GM21528 (cell line): ENCODE data around the gene VPS37B.
"Not testable (repeated sequence)": the region's sequence is repeated elsewhere in the genome, so short reads cannot be mapped to it uniquely, and the experiment has no call there.

Experiments used
- ATAC-seq: cut with Tn5 transposase; IDR thresholded peaks from one replicate; pipeline ENCODE4 v1.9.1; 2021; ENCODE audit warnings: mild to moderate bottlenecking, moderate library complexity; ENCODE audit not compliant: unreplicated experiment, low FRiP score

The VPS37B gene

DNA sequence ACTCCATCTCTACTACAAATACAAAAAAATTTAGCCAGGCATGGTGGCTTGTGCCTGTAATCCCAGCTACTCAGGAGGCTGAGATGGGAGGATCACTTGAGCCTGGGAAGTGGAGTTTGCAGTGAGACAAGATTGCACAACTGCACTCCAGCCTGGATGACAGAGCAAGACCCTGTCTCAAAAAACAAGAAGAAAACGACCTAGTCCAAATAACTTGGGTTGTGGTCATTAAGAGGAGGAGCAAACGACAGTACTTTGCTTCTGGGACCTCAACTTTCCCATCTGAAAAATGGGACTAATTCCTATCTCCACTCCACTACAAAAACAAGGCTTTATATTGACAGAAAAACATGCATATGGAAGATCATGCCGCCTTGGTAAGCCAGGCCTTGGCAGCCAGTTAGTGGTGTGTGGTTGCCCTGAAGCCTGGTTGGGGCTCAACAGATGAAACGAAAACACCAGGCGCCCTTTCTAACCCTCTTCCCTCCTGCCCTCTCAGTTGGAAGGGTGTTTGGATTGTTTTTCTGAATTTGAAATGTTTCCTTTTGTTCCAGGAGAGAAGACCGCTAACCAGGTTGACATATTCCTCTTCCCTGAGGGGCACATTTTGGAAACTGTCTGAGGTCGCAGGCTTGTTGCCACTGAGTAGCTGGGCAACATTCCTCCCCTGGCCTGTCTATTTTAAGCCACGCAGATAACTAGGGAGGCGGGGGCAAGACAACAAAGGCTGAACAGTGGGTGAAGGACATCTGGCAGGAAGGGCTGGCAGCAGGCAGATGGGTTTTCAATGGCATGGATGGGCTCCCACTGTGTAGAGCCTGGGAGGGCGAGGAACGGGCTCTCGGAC lies 13.7 kb upstream of the VPS37B start:
- no peak for ATAC-seq

DNA sequence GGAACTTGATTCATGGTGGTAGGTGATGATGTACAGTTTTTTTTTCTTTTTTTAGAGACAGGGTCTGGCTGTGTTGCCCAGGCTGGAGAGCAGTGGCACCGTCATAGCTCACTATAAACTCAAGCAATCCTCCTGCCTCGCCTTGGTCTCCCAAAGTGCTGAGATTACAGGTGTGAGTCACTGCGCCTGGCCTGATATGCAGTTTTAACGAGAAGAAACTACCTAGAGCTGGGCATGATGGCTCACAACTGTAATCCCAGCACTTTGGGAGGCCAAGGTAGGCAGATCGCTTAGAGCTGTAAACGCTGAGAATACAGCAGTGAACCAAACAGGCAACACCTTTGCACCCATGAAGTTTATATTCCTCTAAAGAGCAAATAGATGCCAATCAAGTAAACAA lies 13.0 kb upstream of the VPS37B start:
- ATAC-seq = no peak

DNA sequence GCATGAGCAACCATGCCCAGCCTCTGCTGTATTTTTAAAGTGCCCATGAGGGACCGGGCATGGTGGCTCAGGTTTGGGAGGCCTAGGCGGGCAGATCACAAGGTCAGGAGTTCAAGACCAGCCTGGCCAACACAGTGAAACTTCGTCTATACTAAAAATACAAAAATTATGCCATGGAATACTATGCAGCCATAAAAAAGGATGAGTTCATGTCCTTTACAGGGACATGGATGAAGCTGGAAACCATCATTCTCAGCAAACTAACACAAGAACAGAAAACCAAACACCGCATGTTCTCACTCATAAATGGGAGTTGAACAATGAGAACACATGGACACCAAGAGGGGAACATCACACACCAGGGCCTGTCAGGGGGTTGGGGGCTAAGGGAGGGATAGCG lies 9.3 kb upstream of the VPS37B start:
- ATAC-seq = not testable (repeated sequence)

DNA sequence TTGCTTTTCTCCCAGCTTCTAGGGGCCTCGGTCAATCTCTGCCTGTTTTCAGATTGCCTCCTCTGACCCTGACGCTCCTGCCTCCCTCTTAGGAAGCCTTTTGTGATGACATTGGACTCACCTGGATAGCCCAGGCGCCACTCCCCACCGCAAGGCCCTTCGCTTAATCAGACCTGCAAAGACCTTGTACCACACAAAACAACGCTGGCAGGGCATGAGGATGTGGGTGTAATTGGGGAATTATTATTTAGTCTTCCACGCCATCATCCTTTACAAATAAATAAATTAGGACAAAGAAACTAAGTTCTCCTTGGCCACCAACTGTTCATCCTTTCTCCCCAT lies 7.7 kb upstream of the VPS37B start:
- ATAC-seq = no peak

DNA sequence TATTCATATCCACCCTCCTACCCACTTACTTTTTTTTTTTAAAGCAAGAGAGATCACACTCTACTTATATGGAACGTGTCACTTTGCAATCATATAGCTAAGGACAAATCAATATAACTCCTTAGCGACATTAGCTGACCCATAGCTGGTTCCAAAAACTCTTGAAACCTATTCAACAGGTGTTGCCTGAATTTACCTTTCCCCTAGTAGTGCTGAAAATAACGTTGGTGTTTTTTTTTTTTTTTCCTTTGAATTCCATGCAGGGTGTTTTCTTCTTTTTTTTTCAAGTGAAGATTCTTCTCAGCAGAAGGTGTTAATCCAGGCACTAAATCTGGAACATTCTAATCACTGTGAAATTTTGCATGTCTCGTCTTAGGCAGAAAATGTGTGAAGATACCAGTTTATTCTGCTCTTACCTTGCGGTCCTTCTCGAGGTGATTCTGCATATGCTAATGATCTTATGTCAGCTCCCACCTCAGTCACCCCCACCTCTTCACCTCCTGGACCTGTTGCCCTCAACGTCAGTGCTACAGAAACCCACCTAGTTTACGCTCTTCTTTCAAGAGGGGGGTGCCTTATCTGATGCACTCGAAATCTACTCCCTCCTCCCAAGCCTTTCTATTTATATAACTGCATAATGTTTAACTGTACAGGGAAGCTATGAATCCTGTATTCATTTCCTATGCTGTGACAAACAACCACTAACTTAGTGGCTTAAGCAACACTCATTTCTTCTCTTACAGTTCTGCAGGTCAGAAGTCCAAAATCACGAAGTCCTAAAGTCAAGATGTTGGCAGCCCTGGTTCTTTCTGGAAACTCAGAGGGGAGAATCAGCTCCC lies 7.1 kb upstream of the VPS37B start:
- ATAC-seq = no peak

DNA sequence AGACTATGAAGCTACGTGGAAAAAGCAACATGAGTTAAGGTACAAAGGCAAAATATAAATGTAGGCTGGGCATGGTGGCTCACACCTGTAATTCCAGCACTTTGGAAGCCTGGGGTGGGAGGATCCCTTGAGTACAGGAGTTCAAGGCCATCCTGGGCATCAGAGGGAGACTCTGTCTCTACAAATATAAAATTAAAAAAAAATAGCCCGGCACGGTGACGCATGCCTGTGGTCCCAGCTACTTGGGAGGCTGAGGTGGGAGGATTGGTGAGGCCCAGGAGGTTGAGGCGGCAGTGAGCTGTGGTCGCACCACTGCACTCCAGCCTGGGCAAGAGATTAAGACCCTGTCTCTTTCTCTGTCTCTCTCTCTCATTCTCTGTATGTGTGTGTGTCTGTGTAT lies 4.0 kb upstream of the VPS37B start:
- ATAC-seq = no peak

DNA sequence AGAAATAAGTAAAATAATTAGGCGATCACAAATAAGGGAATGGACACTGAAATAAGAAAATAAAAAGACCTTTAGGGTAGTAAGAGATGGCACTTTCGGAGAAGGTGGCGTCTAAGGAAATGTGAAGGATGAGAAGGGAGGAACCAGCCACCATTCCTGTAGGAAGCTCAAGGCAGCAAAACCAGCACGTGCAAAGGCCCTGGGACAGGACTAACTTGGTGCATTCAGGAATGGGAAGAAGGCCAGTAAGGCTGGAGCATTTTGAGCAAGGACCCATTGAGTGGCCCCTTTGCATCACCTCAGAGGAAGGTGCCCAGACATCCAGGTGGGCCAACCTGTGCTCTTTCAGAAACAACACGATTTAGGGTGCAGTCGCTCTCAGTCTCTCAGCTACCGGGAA lies 738 bp upstream of the VPS37B start:
- no peak for ATAC-seq

DNA sequence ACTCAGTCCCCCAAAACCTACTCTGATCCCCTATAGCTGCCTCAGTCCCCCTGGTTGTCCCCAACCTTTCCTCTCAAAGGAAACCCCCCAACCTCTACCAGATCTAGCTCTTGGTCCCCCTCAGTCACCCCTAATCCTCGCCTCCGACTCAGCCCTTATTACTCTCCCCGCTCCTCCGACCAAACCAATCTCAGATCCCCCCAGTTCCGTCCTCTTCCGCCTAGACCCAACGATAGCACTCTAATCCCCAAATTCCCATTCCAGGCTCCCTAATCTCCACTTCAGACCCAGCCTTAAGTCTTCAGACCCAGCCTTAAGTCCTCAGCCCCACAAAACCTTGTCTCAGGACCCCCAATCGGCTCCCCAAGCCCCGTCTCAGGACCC lies 612 bp downstream of the VPS37B start:
- no peak for ATAC-seq

DNA sequence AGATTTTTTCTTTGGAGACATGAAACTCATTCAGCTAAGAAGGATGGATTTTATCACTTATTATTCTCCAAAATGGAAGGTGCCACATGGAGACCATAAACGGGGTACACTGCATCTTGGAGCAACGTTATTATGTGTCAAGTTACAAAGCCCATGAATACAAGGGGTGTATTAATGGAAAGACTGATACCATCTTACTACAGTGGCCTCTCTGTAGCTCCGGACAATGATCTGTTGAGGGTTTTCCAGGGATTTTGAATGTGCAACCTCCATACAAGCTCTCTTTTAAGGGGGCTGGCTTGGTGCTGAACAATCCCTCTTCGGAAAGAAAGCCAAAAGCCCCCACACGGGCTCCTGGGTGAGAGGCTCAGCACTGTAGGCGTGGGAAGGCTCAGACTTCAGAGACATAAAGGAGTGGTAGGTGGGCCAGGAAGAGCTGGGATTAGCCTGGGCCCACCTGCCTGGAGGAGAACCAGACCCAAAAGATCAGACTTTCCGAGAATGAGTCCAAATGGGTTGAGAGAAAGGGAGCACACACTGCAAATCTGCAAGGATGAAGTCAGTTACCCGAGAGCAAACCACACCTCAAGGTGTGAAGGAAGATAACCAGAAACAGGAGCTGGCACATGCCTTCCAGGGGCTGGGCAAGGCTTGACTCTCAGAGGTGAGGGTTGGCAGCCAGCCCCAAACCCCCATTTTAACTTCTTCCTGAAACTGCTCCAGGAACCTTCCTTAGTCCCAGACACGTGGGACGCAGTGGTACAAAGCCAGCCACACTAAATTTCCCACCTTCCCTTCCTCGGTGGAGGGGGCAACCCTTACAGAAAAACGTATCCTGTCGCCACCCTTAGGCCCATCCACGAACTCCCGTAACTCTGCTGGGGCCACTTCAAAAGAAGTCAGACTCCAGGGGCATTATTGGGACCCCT lies 1.5 kb downstream of the VPS37B start:
- ATAC-seq = no peak

DNA sequence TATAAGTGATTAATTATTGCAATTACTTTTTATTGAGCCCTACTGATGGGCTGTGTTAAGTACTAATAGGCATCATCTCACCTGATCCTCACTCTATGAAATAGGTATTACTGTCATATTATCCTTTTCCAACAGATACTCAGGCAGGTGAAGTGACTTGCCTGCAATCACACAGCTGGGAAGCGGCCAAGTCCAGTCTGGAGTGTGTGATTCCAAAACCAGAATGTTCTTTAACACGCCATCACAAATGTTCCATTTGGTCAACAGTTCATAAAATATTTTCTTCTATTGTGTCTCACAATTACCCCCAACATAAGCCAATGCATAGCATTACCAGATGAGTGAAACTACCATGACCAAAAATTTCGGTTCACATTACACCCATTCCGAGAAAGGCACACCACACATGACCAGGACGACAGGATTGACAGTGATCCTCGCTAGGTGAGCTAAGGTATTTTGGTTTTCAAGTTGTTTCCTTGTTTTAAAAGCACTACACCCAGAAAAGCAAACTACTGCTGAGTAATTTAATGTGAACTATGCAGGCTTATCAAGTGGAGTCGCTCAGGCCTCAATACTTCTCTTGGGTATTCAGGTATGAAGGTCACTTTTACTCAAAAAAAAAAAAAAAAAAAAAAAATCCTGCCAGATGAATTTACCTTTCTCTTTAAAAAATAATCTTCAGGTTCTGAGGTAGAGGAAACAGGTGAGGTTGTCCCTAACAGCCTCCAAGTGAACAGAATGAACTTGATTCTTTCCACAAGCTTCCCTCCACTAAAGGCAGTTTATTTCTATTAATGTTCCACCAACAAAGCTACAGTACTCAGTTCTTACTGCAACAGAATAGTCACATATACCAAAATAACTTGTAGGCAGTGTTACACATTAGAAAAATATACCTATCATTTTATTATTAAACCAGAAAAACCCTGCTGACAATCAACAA lies 2.4 kb downstream of the VPS37B start:
- no peak for ATAC-seq

DNA sequence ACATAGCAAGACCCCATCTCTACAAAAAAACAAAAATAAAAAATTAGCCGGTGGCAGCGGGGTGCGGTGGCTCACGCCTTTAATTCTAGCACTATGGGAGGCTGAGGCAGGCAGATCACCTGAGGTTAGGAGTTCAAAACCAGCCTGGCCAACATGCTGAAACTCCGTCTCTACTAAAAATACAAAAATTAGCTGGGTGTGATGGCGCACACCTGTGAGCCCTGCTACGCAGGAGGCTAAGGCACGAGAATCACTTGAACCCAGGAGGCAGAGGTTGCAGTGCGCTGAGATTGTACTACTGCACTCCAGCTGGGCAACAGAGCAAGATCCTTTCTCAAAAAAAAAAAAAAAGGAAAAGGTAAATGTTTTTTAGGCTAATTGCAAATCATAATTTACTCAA lies 3.2 kb downstream of the VPS37B start:
- not testable (repeated sequence) for ATAC-seq

DNA sequence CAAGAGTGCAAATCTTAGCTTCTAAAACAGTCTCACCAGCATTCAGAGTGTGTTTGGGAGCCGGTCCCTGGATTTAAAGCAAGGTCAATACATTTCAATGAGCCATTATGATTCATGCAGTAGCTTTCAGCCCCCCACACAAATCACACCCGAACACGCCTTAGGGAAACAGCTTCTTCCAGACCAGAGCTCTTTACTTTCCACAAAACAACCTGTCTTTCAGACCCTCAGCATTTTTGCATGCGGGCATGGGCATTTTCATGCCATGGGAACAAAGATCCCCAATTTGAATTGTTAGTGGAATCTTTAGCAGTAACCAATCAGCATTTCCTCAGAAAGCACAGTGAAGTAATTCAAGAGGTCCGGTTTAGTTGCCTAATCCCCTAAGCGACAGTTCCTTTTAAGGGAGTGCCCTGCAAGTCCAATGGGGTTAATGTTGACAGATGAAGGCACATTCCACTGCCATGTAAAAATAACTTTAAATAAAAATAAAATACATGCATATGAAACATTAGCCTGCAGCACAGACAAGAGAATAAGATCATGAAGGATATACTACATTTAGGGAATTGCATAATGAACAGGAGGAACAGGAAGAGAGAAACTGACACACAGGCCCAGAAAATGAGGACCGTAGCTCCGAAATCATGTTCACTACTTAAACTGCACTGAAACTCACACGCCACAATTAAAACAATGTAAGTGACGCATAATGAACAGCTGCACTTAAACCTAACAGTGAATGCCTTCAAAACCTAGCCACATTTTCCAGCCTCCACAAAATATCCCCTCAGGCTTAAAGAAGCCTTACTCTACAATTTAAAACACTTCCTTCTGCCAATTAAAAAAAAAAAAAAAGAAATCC lies 4.0 kb downstream of the VPS37B start:
- ATAC-seq = no peak

DNA sequence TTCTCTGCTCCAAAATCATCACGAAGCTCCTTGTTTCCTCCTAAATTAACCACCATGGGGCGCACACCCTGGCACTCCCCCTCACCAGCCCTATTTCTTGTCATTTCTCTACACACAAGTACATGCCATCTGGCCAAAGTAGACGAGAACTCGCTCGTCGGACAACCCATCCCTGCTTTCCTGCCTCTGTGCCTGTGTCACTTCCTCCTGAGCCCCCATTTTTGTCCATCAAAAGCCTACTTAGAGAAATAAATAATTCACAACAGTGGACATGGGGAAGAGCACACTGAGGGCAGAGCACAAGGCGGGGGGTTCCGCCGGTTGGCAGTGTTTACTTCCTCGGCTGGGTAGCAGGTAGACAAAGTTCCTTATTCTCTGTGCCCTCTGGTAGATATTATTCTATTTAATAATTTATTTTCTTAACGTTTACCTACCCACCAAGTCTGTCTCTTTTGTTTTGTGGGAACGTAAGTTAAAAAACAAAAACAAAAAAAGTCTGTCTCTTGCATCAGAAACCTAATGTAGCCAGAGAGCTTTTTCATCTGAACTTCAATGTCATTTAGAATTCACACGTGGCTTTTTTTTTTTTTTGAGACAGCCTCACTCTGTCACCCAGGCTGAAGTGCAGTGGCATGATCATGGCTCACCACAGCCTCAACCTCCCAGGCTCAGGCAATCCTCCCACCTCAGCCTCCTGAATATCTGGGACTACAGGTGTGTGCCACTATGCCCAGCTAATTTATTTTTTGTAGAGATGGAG lies 6.0 kb downstream of the VPS37B start:
- ATAC-seq = no peak

DNA sequence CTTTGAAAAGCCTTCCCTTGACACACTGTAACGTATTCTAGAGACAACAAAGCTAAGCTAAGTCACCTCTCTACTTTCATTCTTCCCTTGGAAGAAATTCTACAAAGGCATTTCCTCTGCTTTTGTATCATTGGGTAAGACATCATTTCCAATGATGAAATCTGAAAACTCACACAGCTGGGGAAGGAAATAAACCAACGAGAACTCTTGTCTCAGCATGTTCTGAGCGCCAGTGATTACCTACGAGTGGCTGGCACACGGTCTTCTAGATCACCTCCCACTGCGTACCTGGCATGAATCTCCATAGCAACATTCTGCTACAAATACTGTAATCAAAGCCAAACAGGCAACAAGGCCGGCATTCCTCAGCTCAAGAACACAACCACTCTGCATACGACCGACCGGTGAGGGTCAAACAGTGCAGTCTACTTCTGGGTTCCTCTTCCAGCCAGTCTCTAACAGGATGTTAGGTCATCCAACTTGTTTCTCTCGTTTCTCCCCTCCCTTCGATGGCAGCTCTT lies 7.6 kb downstream of the VPS37B start:
- peak; percentile 40 for ATAC-seq

DNA sequence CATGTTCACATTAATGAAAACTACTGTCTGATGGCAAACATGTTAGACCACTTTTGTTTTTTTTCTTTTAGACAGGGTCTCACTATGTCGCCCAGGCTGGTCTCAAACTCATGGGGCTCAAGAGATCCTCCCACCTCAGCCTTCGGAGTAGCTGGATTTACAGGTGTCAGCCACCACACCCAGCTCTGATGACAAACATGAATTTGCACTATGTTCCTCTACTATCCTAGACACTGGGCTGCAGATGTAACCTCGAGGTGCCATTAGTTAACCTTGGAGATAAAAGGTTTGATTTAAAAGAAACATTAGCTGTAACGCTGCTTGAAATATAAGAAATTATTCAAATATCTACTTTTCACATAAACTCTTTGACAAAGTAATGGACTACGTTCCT lies 8.1 kb downstream of the VPS37B start:
- ATAC-seq = peak; percentile 30

DNA sequence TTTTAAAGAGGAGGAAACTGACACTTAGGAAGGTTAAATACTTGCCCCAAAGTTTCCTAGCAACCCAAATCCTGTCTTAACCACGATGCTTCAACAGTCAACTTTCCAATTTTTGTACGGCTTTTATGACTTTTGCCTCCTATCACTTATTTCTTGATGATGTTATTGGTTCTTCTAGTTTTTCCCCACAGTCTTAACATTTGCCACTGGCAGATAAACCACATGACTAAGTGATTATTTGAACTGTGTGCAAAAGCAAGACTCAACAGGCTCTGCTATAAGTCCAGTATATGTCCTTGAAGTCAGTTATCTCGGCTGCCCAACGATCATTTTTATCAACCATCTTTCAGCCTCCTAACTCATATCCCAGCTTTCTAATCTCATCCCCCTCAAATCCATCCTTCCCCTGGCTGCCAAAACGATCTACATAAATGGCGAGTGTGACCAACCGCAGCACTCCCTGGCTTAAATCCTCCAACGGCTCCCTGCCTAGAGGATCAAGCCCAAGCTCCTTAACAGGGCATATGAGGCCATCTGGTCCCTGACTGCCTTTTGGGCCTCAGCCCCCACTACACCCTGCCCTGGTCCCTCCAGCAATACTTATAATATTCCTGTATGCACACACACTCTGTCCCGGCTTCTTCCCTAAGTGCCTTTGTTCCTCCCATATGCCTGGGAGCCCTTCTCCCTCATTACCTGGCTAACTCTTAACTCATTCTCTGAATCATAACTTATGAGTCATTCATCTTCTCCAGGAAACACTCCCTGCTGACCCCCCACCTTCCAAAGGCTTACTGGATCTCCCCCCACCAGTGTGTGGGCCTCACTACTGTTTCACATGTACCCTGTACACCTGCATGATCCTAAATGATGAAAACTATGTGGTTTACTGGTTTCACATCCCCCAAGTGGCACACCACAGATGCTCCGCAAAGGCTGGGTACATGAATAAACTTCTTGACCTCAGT lies 8.8 kb downstream of the VPS37B start:
- ATAC-seq = peak; percentile 89

DNA sequence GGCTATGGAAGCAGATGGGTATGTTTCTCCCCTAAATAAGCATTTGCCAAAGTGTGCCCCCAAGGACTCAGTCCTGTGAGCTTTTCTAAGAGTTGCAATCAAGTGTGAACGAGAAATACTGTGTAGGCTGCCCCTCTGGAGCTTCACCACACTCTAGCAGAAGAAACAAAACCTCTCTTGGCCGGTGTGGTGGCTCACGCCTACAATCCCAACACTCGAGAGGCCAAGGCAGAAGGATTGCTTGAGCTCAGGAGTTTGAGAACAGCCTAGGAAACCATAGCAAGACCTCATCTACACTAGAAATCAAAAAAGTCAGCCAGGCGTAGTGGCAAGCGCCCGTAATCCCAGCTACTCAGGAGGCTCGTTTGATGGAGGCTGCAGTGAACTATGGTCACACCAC lies 9.8 kb downstream of the VPS37B start:
- ATAC-seq = no peak
